HG03095 (cell line): ENCODE data around the gene OR10D3.
"Not testable (repeated sequence)": the region's sequence is repeated elsewhere in the genome, so short reads cannot be mapped to it uniquely, and the experiment has no call there.

ENCODE experiments used
- ATAC-seq: cut with Tn5 transposase; IDR thresholded peaks from one replicate; pipeline ENCODE4 v1.9.1; 2021; ENCODE audit warnings: moderate library complexity; ENCODE audit not compliant: unreplicated experiment

Gene OR10D3, protein sequence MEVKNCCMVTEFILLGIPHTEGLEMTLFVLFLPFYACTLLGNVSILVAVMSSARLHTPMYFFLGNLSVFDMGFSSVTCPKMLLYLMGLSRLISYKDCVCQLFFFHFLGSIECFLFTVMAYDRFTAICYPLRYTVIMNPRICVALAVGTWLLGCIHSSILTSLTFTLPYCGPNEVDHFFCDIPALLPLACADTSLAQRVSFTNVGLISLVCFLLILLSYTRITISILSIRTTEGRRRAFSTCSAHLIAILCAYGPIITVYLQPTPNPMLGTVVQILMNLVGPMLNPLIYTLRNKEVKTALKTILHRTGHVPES

GRCh38 chr11:124183068-124183467, at the start of gene OR10D3:
TSS of gene OR10D3 (plus strand) at chr11:124183345. CDS start at chr11:124185270, 1,925 bp downstream.
- ATAC-seq: no peak

DNA sequence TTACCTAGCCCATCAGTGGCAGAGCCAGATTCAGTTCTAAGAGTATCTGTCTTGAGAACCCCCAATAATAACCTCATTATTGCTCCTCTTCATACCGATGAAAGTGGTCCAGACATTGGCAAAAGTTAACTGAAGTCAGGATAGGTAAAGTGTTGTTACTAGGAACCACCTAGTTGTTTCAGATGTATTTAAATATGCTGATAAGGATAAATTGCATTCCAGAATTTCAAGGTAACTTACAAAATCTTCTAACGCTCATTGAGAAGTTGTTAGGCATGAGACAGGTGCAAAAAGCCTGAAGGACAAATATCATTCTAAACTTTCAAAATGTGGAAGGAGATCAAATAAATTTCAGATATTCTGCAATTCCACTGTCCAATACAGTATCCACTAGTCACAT, 40.1 kb upstream of the OR10D3 start:
- ATAC-seq: no peak

DNA sequence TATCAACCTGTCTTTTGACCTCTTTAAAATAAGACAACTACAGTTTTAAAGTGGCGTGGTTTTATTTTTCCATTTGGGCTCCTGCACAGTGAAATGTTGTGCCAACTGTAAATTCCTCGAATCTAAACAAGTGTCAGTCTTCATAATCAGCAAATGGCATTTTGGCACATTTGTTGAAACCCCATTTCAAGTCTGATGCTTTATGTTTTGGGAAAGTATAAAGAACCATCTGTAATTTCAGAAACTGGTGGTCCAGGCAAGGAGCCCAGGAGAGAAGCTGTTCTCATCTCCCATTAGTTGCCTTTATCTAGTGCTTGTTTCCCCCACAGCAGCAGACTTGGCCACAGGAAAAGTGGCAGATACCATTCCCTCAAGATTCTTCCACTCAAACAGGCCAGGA, 35.2 kb upstream of the OR10D3 start:
- no peak for ATAC-seq

DNA sequence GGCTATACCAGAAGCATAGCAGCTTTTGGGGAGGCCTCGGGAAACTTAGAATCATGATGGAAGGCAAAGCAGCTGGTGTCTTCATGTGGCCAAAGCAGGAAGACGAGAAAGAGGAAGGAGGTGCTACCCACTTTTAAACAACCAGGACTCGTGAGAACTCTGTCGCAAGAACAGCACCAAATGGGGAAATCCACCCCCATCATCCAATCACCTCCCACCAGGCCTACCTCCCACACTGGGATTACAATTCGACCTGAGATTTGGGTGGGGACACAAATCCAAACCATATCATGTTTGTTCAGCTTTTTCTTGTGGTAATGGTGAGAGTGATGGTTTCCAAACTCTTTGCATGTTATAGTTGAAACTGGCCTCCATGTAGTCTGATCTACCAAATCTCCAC, 32.5 kb upstream of the OR10D3 start:
- no peak for ATAC-seq

GRCh38 chr11:124152770-124153407, 30.3 kb upstream of the OR10D3 start:
- no peak for ATAC-seq

- no peak for ATAC-seq
Measured at GRCh38 chr11:124153821-124154220, 29.3 kb upstream of the OR10D3 start.

- ATAC-seq: no peak
Measured at GRCh38 chr11:124159481-124159880, 23.7 kb upstream of the OR10D3 start.

GRCh38 chr11:124160986-124161385, 22.2 kb upstream of the OR10D3 start:
- no peak for ATAC-seq

GRCh38 chr11:124167826-124168231, 15.3 kb upstream of the OR10D3 start:
- no peak for ATAC-seq

- ATAC-seq: no peak
Measured at GRCh38 chr11:124168796-124169195, 14.3 kb upstream of the OR10D3 start.

DNA sequence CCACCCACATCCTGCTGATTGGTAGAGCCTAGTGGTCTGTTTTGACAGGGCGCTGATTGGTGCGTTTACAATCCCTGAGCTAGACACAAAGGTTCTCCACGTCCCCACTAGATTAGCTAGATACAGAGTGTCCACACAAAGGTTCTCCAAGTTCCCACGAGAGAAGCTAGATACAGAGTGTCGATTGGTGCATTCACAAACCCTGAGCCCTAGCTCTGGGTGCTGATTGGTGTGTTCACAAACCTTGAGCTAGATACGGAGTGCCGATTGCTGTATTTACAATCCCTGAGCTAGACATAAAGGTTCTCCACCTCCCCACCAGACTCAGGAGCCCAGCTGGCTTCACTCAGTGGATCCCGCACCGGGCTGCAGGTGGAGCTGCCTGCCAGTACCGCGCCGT, 12.8 kb upstream of the OR10D3 start:
- ATAC-seq: not testable (repeated sequence)

DNA sequence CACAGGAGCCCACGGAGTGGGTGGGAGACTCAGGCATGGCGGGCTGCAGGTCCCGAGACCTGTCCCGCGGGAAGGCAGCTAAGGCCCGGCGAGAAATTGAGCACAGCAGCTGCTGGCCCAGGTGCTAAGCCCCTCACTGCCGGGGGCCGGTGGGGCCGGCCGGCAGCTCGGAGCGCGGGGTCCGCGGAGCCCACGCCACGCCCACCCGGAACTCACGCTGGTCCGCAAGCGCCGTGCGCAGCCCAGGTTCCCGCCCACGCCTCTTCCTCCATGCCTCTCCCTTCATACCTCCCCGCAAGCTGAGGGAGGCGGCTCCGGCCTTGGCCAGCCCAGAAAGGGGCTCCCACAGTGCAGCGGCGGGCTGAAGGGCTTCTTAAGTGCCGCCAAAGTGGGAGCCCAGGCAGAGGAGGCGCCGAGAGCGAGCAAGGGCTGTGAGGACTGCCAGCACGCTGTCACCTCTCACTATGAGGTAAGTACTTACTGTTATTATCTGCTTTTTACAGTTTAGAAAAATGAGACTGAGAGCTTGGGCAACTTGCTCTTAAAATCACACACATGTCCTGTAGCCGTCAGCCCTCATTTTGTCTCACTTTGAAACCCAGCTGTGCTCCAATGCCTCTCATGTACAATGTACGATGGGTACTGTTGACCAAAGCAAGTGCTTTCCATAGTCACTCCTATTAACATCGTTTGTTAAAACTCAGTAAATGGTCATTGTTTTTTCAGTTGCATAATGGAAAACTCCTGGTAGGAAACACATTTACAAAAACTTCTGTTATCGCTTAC, 12.2 kb upstream of the OR10D3 start:
- no peak for ATAC-seq

DNA sequence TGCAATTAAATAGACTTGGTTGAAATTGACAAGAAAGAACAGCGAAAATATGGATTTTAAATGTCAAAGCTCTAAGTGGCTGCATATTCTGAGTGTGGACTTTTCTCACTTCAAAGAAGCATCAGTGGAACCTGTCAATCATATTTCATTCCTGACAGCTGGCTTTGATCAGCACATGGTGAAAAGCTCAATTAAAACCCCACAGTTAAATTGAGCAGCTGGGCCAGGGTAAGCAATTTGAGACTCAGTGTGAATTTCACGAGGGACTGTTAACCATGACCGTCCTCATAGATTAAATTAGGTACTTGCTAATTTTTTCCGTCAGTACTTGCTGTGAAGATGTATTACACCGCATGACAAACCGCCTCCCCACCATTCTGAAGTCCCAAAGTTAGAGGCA, 11.0 kb upstream of the OR10D3 start:
- no peak for ATAC-seq

GRCh38 chr11:124172599-124172998, 10.5 kb upstream of the OR10D3 start:
- ATAC-seq: no peak

- ATAC-seq: no peak
Measured at GRCh38 chr11:124174001-124174583, 9.1 kb upstream of the OR10D3 start.

- no peak for ATAC-seq
Measured at GRCh38 chr11:124176925-124177715, 6.0 kb upstream of the OR10D3 start.

DNA sequence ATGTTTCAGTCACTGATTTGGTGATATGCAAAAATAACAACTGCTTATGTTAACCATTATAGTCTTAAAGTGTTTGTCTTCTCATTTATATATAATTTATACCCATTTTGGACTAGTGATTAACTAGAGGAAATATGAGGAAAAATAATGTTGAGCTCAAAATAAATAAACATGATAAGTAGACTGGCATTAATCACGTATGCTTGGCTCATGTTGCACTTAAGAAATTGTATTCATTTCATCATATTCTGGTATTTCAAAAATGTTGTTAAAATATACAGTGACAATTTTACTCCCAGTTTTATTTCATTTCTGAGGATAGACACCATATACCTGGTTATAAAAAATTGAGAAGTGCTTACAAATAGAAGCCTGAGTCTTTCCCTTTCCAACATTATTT, 3.8 kb upstream of the OR10D3 start:
- no peak for ATAC-seq

GRCh38 chr11:124190298-124191139, 7.4 kb downstream of the OR10D3 start:
- no peak for ATAC-seq

DNA sequence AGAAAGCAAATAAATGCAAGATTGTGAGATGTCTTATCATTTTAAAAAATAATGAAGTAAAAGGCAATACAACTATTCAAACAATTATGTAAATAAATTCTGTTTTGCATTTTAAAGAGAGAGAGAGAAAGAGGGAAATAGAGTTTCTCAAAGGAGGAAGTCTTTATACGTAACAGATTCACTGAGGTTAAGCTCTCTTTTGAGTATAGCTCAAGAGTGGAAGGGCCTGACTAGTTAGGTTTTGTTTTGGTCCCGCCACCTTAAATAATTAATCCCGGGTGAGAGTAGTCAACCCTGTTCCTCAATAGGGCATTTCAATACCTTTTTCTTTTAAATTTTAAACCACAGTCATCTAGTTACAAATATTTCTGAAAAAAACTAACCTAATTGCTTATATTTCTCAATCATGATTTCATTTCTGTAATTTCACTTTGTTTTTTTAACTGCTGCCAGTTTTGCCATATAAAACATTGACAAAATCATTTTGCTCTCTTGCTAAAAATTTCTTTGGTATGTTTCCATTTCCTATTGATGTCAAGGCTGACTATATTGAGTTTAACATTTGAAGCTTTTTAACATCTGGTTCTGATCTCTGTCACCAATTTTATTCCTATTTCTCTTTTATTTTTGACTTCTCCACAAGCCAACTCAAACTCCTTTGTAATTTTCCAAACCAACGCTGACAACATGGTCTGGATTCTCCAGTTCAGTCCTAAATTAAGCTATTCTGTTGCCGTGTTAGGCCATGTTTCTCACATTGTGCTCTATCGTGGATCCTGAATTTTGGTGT, 10.3 kb downstream of the OR10D3 start:
- ATAC-seq: peak; percentile 63
